NCI-H2107 (cell line): ENCODE results near the gene ABCG5.

ENCODE experiments used
- DNase-seq: peaks from one replicate; lab custom pipeline; 2025; lab: John Stamatoyannopoulos, UW

Gene ABCG5

DNA sequence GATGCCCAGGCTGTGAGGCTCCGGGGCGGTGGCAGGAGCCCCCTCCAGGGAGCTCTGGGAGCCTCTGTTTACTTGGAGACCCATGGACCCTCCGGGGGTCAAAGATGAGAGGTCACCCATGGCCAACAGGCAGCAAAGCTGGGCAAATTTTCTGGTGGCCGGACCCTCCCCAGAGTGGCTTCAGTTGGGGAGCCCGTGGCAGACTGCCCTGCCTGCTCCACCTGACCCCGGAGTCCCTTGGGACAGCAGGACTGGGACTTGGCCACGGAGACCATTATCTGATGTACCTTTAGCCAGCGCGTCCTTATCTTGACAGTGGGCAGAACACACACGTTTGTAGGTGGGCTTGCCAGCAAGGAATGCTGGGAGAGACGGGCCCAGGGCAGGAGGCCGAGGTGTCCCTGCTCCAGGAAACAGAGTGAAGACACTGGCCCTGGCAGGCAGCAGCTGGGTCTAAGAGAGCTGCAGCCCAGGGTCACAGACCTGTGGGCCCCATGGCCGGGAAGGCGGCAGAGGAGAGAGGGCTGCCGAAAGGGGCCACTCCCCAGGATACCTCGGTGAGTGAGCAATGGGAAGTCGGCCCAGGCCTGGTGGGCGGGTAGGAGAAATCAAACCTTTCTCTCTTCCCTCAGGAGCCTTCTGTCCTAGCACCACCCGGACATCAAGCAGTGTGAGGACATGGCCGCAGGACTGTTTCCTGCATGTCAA, at the start of gene ABCG5, which contains the start of gene ABCG8:
Gene ABCG5, minus strand, starts transcription at position 280 of the 708 bp plus-strand sequence. Its CDS starts 160 bp downstream, at position 120.
Gene ABCG8, plus strand, starts transcription at position 412 of the 708 bp plus-strand sequence. Its CDS starts 83 bp downstream, at position 495.
- DNase-seq = no peak

DNA sequence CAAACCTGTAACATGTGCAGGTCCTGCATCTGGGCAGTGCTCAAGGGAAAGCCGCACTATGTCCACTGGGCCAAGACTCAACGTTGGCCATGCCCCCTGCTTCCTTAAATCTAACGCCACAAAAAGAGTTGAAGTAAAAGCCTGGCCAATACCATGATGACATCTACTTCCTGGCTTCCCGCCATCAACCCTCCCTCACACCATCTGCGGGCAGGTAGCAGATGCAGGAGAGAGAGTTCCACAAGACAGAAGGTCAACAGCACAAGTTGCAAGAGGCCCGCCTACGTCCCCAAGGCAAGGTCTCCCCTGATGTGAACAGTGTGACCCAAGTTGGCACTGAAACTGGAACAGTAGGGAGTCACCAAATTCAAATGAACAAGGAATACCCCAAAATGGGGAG, 48.5 kb upstream of the ABCG5 start:
- no peak for DNase-seq

DNA sequence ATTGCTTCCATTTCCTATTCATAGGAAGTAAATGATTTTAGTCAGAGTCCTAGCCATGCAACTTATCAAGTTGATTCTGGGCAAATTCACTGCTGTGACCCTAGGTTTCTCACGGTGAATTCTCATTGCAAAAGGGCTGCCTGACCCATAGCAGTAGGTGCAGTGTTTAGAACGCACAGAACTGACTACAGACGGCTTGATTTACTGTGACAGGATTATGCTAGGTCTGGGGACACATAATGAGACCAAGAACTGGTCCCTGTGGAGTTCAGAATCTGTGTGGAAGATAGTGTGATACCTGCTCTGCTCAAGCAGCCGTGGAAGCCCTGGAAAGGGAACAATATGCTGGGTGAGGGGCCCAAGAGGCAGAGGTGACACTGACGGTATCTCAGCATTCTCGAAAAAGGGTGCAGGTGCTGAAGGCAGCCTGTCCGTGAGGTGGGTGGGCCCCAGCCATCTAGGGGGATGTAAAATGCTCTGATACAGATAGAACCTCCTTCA, 46.5 kb upstream of the ABCG5 start:
- DNase-seq = no peak

DNA sequence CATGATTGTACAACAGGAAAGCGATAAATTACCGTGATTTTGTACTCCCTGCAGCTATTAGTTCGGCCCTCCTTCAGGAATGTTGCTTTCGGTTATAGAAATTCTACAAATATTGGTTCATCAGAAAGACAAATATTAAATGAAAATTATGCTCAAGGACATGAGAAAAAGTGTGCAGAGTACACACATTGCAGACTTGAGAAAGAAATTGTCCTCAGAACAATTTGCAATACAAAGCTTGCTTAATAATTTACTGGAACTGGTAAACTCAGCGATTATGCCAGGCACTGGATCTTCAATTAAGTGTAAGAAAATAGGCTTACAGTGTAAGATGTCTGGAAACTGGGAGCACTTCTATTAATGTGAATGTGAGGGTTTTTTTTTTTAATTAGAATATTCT, 46.0 kb upstream of the ABCG5 start:
- DNase-seq = no peak

DNA sequence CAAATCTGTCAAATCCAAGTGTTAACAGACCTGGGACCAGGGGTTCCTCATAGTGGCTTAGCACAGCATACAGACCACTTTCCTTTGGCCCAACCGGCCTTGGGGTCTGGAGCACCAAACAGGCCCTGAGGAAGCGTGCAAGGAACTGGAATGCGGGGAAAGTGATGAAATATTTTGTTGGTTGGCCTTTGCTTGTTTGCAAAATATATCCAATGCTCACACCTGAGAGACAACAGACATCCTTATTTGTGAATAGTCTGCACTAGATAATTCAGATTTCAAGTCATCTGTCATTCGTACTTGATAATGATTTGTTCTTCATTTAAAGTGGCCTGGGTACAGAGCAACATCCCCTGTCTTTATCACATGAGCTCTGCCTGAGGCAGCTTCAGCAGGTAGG, 43.7 kb upstream of the ABCG5 start:
- DNase-seq = no peak

DNA sequence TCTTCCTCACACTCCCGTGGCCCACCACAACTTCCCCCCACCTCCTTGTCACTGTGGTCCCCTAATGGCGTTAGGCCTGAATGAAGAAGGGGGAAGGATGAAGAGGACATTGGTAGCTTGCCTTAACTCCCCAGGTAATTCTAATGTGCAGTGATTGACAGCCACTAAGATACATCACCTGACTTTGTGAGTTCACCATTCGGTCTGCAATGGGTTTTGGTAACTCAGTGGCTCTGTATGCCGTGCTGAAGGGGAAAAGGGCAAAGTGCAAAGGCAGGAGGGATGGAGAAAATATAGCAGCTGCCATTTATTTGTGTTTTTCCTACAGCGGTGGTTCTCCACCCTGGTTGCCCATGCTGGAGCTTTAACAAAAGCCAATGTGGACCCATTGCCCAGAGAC, 42.3 kb upstream of the ABCG5 start:
- DNase-seq = no peak

DNA sequence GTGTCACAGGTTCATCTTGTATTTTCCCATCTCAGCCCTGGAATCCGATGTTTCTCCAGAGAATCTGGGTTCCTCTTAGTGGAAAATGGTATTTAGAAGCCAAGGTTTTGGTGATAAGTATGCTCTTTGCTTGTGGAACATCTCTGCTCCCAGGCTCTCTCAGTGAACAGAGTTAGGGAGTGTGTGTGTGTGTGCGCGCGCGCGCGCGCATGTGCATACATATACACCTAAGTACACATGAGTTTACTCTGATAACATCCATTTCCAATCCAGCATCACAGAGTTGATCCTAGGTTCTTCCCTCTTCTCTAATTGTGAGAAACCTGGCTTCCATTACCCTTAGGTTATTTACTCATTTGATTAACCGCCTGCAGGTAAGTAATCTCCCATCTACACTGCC, 41.8 kb upstream of the ABCG5 start:
- DNase-seq = no peak

DNA sequence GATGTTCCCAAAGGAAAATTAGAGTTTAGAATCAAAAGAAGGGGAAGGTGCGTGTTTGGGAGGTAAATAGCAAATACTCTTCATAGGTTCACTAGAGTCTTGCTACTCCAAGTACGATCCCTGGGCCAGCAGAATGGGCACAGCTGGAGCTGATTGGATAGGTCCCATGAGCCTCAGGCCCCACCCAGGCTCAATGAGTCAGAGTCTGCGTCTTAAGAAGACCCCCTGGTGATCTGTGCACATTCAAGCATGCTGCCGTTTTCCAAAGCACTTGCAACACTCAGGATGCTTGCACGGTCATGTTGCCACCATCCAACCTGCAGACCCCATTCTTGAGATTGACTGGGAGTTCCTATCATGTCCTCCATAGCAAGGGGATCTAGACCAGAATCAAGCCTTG, 40.6 kb upstream of the ABCG5 start:
- no peak for DNase-seq

DNA sequence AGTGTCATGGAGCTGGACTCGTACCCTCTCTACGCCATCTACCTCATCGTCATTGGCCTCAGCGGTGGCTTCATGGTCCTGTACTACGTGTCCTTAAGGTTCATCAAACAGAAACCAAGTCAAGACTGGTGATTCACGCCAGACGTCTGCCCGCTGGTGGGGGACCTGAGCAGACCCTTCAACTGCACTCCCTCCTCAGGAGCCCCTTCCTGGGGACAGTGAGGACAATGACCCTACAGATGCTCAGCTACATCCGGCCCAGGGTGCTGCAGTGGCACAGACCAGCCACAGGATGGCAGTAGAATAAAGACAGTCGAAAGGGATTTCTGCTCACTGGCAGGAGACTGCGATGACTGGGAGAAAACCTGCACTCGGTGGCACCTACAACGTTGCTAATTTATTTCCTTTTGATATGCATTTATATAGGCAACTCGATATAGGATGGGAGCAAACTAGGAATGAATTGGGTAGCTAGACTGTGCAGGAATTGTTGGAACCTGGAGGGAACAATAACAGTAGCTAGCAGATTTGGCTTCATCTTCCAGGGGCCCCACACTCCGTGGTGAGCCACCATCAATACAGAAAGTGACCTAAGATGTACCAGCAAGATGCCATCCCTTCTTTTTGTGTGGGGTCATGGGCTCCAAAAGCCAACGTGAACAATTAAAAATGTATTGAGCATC, 39.3 kb upstream of the ABCG5 start:
- DNase-seq = peak; percentile 31

DNA sequence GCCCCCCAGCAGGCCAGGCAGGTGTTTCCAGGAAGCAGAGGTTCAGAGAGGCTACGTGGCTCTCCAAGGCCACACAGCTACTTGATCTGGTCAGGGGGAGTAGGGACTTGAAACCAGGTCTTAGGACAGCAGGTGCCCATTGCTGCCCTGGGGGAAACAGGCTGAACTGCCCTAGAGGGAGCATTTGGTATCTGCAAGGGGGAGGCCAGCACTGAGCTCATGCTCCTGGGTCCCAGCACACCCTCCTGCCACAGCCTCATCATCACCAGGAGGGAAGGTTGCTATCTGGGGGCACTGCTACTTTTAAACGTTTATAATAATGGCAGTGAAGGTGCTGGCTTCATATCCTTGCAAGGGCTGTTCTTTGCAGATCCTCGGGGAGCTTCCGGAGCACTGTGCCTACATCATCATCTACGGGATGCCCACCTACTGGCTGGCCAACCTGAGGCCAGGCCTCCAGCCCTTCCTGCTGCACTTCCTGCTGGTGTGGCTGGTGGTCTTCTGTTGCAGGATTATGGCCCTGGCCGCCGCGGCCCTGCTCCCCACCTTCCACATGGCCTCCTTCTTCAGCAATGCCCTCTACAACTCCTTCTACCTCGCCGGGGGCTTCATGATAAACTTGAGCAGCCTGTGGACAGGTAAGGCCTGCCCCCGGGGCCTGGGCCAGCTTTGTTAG, 36.3 kb upstream of the ABCG5 start:
- DNase-seq = no peak

DNA sequence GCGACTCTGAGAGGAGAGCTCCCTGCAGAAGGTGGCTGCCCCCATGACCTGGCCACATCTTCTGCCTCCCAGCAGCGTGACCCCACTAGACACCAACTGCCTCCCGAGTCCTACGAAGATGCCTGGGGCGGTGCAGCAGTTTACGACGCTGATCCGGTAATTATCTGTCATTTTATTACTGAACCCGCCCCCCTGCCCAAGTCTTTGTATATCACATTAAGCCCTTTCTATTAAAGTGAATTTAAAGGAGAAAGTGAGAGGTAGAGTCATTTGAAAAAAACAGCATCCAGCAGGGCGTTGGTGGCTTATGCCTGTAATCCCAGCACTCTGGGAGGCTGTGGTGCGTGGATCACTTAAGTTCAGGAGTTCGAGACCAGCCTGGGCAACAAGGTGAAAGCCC, 33.5 kb upstream of the ABCG5 start:
- no peak for DNase-seq

DNA sequence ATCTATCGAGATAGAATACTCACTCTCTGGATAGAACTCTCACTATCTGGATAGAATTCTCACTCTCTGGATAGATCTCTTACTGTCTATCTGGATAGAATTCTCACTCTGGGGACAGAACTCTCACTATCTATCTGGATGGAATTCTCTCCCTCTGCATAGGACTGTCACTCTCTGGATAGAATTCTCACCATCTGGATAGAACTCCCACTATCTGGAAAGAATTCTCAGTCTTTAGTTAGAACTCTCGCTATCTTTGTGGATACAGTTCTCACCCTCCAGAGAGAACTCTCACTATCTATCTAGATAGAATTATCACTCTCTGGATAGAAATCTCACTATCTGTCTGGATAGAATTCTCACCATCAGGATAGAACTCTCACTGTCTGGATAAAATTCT, 16.7 kb upstream of the ABCG5 start:
- no peak for DNase-seq

DNA sequence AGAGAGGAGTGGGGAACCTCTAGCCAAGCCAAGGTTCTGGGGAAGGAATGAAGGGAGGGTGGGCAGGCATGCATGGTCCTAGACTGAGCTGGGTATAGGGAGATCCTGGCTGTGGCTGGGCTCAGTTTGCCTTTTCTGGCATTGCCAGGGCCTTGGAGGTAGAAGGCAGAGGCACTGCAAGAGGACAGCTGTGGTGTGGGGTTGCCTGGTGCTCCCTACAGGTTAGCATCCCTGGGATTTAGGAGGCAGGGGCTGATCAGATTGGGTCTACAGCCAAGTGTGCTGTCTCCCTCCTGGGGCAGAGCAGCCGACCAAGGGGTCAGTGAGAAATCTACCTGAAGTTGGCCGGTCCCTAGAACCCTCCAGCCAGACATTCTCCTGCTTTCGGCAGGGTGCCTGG, 16.0 kb upstream of the ABCG5 start:
- no peak for DNase-seq

DNA sequence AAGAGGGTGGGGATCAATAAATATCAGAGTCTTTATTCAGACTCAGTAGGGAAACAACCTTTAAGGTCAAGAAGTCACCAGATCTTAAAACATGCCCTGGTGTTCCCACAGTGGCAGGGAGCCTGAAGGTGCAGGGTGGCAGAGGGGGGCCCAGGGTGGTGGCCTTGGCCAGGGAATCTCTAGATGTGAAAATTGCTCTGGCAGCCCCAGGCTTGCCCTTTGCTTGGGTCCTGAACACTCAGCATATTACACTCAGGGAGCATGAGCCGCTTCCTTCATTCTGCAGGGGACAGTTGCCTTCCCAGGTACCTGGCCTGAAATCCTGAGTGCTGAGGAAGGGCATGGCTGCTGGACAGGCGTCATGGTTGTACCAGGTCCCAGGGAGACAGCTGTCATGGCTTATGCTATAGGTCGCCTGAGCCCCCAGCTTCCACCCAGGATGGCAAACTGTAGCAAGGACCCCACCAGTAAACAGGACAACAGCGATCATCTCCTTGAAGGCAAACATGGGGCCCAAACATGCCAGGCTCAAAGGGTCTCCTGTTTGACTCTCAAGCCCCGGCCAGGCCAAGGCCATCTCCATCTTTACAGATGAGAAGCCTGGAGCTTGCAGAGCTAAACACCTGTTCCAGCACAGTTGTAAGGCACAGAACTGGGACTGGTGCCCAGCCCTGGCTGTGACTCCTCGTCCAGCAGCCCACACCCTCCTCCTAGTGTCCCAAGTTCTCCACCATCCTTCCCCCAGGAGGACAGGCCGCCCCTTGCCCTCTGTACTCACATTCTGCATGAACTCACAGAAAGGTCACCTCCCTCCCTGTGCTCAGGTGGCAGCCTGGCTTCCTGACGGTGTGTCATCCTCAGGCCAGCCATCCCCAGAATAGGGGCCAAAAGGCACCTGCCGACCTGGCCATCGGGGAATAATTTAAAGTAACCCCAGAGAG, 14.8 kb upstream of the ABCG5 start:
- no peak for DNase-seq

DNA sequence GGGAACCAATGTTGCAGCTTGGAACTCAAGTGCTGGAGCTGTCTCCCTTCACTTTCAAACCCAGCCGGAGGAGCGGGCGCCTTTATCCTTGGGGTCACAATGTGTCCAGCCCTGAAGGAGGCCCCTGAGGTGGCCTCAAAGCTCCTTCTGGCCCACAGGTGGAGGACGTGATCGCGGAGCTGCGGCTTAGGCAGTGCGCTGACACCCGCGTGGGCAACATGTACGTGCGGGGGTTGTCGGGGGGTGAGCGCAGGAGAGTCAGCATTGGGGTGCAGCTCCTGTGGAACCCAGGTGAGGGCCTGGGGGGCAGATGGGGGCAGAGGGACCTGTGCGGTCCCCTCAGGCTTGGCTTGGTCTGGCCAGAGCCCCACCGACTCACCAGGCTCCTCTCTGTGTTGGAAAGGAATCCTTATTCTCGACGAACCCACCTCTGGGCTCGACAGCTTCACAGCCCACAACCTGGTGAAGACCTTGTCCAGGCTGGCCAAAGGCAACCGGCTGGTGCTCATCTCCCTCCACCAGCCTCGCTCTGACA, 13.6 kb upstream of the ABCG5 start:
- no peak for DNase-seq

DNA sequence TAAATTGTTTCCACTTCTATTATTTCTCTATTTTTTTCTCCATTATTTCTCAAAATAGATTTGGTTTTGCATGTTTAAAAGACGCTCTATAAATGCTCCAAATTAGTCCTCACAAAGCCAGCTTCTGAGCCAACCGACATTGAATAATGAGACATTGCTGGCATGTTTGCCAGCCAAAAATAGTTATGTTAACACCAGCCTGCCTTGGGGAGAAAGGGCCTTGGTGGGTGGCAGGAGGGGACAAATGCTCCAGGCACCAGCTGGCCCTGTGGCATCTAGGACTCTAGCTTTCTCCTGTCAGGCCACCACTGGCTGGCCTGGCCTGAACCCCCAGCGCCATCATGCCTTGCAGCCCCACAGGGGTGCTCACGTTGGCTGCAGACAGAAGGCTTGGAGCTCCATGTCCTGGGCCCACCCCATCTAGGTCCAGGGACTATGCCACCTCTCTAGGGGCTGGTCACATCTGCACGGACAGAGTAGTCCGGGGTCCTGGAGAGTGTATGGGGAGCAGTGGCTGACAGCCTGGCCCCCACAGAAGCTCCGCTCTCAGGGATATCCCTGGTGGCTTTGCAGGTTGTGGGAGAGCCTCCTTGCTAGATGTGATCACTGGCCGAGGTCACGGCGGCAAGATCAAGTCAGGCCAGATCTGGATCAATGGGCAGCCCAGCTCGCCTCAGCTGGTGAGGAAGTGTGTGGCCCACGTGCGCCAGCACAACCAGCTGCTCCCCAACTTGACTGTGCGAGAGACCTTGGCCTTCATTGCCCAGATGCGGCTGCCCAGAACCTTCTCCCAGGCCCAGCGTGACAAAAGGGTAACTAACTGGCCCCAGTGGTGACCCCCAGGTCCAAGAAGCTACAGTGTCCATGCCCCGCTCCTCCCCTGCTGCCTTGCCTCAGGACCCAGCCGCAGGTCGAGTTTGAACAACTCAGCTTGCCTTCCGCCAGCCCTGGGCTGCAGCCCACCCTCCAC, 12.7 kb upstream of the ABCG5 start:
- DNase-seq = no peak

DNA sequence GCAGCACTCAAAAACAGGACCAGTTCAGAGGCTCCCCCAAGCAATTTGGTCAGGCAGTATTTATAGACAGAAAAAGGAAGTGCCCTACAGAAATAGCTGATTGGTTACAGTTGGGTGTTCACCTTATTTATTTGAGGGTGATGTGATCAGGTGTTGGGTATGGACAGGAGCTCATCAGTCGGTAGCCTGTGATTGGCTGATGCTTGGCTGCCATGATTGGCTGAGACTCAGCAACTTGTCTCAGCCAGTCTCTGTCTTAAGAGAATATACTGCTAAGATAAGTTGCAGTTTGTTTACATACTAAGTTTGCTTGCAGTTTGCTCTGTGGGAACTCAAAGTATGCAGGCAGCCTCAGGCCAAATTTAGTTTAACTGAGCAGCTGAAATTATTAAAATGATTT, 9.6 kb upstream of the ABCG5 start:
- DNase-seq = no peak

DNA sequence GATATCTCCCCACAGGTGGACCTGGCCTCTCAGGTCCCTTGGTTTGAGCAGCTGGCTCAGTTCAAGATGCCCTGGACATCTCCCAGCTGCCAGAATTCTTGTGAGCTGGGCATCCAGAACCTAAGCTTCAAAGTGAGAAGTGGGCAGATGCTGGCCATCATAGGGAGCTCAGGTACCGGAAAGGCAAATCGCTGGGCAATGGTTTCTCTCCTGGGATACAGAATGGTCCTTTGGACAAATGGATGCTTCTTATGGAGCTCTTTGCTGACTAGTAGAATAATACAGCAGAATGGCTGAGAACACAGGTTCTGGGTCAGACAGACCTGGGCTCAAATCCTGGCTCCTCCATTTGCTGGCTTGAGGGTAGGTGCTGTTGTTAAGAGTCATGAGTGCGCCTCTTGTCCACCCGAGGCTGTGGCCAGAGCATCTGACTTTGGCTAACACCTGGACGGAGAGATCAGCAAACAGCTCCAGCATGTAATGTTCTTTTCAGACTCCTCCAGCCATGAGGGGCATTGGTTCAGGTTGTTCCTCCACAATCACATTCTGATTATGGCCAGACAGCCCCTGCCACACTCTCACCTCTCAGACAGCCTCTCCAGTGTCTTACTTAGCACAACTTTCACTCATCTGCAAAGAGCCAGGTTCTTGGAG, 7.6 kb upstream of the ABCG5 start:
- no peak for DNase-seq

DNA sequence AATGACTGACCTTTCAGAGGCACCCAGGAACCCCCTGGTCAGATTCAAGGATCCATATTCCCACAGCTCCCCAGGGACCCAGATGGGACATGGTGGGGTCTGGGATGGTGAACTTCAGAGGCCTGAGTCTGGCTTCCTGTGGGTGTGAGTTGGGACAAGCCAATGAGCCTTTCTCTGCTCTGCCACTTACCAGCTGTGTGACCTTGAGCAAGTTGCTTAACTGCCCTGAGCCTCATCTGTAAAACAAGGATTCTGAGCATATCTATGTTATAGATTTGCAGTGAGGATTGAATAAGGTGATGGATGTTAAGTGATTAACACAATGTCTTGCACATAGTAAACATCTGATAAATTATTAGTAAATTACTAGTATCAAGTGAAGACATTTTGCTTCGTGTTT, 6.5 kb upstream of the ABCG5 start:
- no peak for DNase-seq

DNA sequence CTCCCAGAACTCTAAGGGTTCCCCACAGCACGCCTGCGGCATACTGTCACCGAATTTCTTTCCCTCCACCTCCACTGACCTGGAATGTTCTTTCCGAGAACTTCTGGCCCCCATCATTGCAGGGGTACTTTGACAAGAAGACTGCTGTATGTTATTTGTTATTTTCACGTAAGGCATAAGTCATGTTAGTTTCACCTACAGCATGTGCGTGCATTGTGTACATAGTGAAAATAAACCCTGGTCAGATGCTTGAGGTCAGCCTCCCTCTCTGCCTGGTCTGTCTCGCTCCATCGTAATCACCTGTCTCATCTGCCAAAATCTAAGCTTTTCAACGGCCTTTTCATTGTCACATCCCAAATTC, 4.2 kb upstream of the ABCG5 start:
- DNase-seq = no peak
